GM12873 (cell line): Measurements from ENCODE around the gene ATP9B.

Experiments used
- TF ChIP-seq, protein P1 (sequence below): IDR thresholded peaks from 2 replicates; pipeline ENCODE4 v1.5.1; 2012; ENCODE audit warnings: low read depth, mild to moderate bottlenecking, moderate library complexity, low read length, control low read depth; ENCODE audit not compliant: insufficient read depth; ENCODE audit errors: missing control alignments

ATP9B gene

DNA sequence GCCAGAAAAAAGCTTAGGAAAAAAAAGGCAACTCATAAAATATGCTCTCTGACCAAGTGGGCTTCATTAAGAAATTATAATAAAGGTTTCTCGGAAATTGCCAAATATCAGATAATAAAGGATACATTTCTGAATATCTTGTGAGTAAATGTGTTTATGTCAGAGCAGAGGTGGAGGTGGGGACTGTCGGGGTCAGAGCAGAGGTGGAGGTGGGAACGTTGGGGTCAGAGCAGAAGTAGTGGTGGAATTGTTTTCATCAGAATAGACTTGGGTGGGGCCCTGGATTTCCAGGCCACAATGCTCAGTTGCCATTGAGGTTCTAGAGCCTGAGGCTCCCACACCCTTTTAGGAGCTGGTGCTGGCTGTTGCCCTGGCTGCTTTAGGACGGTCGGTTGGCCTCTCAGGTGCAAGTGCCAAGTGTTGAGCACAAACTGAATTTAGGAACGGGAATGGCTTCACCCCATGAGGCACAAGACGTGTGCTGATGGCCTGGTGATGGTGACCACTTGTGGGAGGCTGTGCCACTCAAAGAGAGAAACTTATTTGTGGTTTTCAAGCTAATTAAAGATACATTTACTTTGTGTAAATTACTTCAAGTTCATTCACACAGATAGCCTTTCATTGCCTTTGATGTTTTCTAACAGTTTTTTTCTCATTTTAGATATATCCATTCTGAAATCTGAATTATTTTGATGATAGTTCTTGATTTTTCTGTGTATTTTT is 131.5 kb downstream of the ATP9B start:
- TF ChIP-seq, protein P1, sequence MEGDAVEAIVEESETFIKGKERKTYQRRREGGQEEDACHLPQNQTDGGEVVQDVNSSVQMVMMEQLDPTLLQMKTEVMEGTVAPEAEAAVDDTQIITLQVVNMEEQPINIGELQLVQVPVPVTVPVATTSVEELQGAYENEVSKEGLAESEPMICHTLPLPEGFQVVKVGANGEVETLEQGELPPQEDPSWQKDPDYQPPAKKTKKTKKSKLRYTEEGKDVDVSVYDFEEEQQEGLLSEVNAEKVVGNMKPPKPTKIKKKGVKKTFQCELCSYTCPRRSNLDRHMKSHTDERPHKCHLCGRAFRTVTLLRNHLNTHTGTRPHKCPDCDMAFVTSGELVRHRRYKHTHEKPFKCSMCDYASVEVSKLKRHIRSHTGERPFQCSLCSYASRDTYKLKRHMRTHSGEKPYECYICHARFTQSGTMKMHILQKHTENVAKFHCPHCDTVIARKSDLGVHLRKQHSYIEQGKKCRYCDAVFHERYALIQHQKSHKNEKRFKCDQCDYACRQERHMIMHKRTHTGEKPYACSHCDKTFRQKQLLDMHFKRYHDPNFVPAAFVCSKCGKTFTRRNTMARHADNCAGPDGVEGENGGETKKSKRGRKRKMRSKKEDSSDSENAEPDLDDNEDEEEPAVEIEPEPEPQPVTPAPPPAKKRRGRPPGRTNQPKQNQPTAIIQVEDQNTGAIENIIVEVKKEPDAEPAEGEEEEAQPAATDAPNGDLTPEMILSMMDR = no peak

DNA sequence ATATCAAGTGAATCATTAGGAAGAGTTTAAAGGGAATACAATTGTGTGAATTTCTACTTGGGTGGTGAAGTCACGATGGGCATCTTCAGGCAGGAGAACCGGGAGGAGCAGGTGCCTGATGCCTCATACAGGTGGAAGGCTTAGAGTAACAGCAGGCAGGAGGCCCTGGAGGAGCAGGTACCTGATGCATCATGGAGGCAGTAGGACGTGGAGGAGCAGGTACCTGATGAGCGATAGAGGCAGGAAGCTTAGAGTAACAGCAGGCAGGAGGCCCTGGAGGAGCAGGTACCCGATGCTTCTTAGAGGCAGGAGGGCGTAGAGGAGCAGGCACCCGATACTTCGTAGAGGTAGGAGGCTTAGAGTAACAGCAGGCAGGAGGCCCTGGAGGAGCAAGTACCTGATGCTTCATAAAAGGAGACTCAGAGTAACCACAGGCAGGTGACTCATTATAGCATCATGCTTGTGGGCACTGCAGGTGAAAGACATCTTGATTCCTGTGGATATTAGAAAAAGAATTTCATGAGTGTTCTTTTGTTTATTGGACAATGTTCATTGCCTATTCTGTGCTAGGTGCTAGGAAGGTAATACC is 133.9 kb downstream of the ATP9B start:
- TF ChIP-seq, protein P1 = no peak

DNA sequence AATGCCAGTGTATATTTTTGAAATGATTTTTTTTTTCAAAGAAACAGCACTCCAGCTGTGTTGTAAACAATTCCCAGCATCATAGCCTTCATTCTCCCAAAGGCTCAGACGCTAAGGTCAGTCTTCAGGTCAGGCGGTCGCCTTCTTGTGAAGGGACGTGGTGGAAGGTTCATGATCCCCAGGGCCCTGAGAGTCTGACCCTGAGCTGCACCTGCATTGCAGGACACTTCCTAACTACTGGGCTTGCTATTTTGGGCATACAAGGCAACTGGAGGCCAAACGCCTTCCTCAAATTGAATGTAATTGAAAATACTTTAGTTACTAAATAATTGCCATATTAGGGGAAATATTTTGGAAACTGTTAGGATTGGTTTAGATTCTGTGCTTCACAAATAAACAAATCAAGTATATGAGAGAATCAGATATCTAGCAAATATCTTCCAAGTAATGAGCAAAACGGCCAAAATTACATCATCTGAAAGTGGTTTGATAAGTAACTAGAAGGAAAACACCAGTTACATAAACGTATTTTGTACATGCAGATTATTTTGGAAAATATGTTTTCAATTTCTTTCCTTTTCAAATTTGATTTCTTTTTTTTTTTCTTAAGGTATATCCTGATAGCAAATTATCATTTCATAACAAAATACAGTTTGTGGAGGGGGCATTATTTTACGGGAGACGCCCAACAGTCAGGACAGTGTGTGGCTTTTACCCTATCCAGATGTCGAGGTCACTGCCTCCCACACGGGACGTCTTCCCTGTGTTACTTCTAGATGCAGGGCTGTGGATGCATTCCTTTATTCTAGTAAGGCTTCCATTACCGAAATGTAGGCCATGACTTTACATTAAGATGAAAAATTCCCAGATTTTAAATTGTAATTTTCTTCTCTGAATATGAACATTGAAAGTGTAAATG is 136.0 kb downstream of the ATP9B start:
- TF ChIP-seq, protein P1 = no peak

DNA sequence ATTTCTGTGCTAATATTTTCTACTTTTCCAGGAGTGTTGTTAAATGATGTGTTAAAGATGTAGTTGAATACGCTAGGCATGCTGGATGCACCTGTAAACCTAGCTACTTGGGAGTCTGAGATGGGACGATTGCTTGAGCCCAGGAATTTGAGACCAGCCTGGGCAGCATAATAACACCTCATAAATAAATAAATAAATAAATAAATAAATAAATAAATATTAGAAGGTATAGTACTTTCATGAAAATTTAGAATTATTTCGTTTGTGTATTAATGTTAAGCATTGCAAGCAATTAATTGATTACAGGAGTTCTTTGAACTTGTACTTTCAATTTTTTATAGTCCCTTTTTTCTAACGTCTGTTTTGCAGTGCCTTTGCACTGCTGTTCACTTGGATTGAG is 137.2 kb downstream of the ATP9B start:
- TF ChIP-seq, protein P1 = no peak

DNA sequence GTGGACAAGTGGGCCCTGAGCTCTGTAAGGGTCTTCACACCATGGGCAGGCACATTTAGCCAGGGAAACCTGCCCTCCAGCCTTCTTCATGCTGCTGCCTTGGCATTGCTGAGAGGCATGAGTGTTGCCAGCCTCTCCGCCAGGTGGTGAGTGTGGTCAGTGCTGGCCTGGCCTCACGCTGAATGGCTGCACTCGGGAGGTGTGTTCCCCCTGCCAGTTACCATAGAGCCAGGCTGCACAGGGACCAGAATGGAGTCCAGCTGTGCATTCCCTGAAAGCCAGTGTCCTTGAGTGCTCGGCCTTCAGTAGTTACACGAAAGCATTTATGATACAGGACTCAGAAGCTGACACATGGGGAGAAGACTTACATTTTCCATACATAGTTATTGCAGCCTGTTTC is 139.7 kb downstream of the ATP9B start:
- TF ChIP-seq, protein P1 = no peak

DNA sequence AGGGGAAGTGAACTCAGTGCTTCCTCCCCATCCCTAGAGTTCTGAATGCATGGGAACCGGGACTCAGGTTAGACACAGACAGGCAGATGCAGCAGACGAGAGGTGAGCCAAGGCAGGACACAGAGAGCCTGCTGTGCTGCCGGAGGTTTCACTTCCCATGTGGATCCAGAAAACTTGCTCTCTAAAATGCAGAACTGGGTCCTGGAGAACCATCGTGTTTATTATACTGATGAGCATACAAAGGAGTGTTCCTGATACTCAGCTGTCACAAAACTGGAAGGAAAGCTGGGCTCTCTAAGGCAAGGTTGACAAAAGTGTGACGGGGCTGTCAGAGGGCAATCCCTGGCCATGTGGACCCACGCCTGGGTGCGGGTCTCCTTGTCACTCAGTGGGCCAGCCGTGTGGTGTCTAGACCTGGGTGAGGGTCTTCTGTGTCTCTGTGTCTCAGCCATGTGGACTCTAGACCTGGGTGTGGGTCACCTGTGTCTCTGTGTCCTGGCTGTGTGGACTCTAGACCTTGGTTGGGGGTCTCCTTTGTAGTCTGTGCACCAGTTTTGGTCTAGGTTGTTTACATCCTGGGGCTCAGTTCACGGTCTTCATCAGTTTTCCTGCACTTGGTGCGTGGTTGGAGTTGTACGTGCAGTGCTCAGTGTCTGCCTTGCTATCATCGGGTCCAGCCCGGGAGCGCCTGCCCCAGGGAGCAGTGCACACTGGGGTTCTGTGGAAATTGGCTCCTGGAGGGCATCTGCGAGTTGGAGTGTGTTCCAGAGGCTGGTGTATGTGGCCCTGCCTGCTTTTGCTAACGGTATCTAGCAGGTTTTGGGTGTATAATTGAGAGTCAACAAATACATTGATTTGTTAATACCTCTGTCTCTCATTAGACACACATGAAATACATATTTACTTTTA is 141.1 kb downstream of the ATP9B start:
- TF ChIP-seq, protein P1 = no peak
